Activated T-cell treated with anti-CD3 and anti-CD28 coated beads for 1 hour (primary cell): ENCODE data around the gene EYA2.
"Not testable (repeated sequence)": the region's sequence is repeated elsewhere in the genome, so short reads cannot be mapped to it uniquely, and the experiment has no call there.

ENCODE experiments used
- DNase-seq: peaks from one replicate; pipeline ENCODE4 v3.0.0-alpha.2; 2020; ENCODE audit warnings: low read depth

Gene EYA2

DNA sequence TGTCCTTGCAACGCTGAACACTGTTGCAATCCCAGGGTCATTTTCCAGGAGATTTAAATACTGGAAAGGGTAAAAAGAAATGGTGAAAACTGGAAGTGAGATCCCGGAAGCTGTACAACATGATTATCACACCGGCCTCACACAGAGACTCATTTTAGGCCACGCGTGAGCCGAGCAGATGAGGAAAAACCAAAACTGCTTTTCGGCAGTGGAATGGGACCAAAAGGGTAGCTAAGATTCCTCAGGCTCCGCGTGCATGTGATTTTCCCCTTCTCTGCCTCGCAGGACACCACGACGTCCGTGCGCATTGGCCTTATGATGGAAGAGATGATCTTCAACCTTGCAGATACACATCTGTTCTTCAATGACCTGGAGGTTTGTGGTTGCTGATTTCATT, 248.1 kb downstream of the EYA2 start:
- DNase-seq, result no peak

DNA sequence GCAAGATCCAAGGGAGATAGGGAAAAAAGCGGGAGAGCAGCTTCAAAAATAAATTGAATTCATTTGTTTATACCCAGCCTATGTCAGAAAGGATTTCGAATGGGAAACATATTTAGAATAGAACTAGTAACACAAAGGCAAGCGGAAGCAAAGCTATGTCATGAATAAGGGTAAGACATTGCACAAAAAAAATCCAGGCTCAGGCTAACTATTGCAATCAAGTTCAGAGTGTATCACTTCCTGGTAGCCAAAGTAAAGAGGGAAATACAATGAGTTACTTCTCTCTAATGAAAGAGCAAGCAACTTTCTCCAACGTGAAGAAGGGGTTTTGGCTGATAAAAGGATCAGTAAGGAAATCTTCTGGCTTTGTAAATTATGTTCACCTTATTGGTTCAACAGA, 249.0 kb downstream of the EYA2 start:
- no peak for DNase-seq

DNA sequence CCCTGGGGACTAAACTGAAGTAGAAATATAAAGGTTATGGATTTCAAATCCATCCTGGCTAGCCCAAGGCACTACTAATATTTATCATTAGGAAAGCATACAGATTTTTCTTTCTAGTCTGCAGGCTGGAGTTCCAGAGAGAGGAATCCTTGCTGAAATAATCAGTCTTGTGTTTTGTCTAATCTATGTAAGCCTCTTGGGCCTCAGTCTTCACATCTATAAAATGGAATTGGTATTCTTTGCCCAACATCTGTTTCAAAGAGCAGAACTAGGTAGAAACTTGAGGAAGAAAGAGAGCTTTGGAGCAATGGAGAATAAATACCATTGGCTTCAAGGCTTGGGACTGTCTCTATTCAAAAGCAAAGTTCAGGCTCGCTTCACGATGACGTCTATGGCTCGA, 249.8 kb downstream of the EYA2 start:
- DNase-seq, result no peak

DNA sequence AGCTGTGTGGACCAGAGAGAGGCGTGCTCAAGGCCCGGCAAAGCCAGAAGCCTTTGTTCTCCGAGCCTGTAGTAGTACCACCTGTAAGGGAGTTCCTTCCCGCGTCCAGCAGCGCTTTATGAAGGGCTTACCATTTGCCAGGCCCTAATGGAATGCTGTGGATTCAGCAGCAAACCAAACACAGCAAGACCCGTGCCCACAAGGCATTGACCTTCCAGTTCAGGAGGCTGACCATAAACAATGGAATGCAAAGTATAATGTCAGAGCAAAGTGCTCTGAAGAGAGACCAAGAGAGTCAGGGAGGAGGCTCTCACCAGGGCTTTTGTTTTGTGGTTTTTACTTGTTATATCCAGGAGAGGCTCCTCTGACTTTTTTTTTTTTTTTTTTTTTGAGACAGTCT, 252.0 kb downstream of the EYA2 start:
- DNase-seq, result no peak

DNA sequence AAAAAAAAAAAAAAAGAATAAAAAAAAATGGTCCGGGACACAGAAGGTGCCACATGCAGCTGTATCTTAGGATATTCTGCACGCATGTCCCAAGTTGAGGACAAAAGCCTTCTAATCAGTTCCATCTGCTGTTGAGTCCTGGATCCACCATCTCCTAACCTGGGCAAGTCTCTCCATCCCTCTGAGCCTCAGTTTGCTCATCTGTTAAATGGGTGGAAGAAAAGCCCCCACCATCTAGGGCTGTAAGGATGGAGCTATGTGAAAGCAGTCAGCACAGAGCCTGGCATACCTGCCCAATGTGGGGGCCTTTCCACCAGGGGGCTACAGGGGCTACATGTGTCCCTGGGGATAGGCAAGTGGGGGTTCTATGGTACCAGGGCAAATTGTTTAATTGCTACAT, 253.4 kb downstream of the EYA2 start:
- no peak for DNase-seq

DNA sequence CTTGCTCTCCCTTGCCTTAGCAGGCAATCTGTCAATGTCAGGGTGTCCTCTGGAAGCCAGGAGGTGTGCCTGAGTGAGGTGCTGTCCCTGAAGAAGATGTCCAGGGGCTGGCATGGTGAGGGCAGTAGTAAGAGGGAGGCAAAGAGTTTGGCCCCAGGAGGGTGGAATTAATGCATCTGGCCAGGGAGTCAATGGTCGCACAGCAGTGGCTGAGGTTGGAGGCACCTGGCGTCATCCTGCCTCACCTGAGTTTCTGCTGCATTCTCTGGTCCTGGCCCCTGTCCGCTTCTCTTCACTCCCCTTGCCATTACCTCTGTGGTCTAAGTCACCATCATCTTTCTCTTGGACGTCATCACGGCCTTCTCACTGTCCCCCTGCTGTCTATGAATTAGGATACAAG, 255.3 kb downstream of the EYA2 start:
- DNase-seq, result no peak

DNA sequence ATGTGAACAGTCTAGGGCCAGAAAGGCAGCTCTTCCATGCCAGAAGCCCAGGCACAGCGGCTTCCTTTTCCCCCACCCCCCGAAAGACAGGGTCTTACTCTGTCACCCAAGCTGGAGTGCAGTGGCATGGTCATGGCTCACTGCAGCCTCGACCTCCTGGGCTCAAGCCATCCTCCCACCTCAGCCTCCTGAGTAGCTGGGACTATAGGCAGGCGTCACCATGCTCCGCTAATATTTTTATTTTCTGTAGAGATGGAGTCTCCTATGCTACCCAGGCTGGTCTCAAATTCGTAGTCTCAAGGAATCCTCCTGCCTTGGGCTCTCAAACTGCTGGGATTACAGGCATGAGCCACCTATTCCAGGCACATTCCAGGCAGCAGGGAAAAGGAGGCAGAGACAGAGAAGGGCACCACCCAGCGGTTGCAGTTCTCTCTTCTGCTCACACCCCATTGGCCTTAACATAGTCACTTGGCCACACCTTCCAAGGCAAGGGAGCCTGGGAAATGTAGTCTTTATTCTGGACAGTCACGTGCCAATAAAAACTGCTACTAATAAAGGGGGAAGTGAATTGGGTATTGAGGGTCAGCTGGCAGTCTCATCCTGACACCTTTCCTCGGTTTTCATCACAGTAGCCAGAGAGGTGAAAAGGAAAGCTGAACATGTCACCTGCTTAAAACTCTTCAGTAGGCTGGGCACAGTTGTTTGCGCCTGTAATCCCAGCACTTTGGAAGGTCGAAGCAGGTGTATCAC, 255.9 kb downstream of the EYA2 start:
- no peak for DNase-seq

DNA sequence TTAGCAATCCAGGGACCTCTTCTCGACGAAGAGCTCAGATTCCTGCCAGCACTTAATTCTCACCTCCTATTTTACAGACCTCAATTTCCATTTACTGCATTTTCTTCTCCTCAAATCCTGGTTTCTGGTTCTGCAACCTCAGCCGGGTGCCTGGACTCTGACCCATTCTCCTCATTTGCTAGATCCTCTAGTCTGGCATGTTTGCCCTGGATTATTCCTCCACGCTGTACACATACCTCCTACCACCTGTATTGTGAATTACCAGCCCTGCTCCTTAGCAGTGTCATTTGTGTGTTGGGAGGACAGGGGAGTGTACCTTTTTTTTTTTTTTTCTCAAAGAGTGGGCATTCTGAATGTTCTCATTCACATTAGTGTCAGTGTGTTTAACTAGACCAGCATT, 257.4 kb downstream of the EYA2 start:
- DNase-seq, result no peak

DNA sequence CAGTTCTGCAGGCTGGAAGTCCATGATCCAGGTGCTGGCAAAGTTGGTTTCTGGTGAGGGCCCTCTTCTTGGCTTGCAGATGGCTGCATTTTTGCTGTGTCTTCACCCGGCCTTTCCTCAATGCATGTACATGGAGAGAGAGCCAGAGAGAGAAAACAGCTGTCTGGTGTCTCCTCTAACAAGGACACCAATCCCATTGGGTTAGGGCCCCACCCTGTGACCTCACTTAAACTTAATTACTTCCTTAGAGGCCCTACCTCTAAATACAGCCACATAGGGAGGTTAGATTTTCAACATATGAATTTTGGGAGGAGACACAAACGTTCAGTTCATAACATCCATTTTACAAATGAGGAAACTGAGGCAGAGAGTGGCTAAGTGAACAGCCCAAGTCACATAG, 259.4 kb downstream of the EYA2 start:
- DNase-seq, result no peak

DNA sequence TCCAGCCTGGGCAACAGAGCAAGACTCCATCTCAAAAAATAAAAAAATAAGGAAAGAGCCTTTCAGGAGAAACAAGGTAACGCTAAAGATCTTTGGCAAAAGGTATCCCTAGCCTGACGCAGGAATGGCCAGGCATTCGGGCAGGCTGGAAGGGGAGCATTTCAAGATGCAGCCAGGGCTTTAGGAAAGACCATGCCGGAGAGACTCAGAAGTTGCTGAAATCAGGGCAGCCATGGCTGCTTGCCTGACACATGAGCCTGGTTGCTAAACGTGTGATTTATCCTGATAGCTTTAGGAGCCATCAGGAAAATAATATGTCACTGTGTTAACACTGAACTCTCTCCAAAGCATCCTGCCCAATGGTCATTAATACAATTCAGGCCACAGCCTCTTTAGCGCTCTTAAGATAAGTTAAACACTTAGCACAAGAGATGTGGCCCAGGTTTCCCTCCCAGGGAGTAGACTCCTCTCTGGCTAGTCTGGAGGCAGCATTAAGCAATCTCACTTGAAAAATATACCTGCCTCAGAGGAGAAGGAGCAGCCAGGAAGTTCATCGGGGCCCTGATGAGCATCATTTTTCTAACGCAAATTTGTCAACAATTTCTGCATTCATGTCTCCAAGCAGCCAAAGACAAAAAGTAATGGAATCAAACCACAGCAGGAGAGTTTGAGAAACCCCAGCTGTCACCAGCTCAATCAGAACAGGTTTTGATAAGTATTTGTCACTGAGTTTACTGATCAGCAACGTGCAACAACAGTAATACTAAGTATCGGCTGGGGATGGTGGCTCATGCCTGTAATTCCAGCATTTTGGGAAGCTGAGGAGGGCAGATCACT, 261.9 kb downstream of the EYA2 start:
- DNase-seq, result no peak

DNA sequence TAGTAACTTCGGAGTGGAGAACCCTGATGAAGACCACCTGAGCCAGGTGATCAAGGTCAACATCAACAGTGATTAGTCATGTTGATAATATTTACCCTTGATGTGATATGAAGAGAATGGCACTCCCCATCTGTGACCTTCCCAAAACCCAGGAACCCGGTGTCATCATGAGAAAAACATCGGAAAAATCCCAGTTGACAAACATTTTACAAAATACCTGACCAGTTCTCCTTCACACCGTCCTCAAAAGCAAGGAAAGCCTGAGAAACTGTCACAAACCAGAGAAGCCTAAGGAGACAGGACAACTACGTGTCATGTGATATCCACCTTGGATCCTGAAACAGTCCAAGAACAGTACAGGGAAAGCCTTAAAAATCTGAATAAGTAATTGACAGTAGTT, 264.5 kb downstream of the EYA2 start:
- no peak for DNase-seq

DNA sequence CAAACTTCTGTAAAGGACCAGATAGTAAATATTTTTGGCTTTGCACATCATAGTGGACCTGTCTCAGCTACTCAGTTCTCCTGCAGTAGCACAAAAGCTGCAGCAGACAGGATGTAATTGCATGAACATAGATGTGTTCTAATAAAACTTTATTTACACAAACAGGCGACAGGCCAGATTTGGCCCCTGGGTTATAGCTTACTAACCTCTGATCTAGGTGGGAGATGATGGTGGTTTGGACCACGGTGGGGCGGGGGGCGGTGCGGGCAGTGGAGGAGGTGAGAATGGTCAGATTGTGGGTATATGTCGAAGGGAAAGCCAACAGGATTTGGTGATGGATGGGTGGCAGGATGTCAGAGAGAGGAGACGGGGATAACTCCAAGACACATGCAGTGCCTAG, 265.6 kb downstream of the EYA2 start:
- no peak for DNase-seq

DNA sequence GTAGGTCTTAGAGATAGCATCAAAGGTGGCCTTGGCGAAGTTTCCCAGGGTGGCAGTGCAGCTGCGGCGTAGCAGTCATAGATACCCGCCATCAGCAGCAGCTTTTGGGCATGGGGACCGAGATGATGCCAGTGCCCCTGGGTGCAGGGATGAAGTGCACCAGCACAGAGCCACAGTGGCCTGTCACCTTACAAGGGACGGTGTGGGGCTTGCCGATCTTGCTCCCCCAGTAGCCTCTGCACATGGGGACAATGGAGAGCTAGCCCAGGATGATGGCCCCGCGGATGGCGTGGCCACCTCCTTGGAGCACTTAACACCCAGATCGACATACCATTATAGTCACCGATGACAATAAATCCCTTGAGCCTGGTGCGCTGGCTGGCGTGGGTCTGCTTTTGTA, 266.3 kb downstream of the EYA2 start:
- no peak for DNase-seq

DNA sequence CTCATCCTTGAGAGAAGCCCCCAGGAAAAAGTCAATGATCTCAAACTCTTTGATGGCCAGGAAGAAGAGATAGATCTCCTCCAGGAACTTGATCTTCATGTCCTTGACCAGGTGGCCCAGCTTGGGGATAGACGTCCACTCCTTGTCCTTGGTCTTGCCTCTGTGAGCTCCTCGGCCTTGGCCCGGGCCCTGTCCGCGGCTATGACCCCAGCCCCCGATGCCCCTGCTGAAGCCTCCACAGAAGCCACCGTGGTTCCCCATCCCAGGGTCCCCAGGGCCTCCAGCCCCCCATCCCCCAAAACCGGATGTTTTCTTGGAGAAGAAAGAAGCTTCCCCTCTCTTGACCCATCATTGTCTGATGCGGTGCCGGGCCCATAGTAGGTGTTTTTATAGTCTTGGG, 266.8 kb downstream of the EYA2 start:
- DNase-seq, result no peak

DNA sequence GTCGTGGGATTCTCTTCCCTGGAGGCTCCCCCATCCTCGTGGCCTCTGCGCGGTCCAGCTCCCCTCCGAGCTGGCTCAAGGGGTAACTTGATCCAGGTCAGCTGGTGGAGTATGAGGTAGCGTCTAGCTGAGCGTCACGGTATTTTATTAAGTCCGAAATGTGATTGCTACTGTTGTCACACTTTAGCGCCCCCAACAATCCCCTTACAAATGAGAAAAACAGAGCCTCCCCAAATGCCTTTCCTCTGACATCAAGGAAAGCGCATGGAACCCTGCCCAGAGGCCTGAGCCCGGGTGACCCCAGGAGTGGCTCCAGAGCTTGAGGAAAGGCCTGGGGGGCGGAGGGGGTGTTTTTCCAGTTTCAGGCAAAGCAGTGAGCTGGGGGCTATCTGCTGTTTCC, 269.5 kb downstream of the EYA2 start:
- DNase-seq, result no peak

DNA sequence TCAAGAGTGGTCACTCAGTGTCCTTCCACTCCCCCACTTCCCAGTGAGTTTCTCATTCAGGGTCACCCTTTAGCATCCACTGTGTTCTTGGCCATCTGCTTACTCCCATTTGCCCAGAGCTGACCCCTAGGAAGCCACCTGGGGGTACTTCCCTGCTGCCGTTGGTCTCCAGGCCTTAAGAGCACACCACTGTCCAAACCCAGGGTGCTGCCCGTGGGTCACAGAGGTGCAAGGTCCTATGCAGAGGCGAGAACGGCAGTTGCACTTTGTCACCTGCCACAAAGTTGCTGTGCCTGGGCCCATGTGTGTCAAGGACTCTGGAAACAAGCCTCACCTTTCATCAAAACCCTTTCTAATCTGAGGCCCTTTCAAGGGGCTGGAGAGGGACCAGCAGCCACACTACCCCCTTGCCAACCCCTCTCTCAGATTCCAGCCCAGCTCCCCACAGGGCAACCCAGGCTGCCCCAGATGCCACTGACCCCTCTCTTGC, 270.8 kb downstream of the EYA2 start:
- no peak for DNase-seq

DNA sequence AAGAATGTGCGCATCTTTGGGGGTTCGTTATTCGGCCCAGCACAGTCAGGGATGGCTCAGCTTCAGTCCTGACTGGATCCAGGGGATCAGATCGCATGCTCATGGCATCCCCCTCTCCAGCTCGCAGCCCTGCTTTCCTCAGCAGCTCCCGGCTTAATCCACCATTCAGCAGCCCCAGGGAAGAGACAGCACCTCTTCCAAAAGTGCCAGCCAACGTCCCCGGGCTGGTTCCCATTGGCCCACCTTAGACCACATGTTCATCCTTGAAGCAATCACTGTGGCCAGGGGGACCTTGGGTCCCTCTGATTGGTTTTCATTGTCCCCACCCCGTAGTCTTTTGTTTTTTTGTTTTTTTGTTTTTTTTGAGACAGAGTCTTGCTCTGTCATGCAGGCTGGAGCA, 273.2 kb downstream of the EYA2 start:
- no peak for DNase-seq

DNA sequence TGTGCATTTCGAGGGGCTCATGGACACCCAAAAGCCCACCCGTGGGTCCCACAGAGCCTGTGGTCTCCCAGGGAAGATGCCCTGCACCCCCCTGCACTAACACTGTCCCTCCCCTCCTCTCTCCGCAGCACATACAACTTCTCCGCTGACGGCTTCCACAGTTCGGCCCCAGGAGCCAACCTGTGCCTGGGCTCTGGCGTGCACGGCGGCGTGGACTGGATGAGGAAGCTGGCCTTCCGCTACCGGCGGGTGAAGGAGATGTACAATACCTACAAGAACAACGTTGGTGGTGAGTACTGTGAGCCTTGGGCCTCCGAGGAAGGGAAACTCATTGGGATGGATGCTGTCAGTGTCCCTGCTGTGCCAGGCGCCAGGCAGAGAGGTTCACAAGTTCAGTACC, 277.9 kb downstream of the EYA2 start:
- no peak for DNase-seq

DNA sequence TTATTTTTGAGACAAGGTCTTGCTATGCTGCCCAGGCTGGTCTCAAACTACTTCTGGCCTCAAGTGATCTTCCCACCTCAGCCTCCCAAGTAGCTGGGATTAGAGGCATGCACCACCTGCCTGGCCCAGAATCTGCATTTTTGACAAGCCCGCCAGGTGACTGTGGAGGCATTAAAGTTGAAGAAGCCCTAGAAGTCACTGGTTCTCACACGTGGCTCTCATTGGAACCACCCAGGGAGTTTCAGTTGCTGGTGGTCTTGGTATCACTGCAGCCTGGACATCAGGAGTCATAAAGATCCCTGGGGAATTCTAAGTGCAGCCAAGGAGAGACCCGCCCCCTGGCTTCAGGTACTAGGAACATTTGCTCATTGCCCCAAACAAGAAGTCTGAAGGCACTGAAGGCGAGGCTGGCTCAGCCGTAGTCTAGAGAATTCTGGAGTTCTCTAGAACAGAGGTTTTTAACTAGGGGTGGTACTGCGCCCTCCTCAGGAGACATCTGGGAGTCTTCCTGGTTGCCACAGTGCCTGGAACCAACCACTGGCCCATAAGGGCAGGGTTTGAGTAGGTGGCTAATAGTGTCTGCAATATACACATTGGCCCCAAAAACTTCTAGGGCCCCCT, 279.1 kb downstream of the EYA2 start:
- DNase-seq, result no peak

DNA sequence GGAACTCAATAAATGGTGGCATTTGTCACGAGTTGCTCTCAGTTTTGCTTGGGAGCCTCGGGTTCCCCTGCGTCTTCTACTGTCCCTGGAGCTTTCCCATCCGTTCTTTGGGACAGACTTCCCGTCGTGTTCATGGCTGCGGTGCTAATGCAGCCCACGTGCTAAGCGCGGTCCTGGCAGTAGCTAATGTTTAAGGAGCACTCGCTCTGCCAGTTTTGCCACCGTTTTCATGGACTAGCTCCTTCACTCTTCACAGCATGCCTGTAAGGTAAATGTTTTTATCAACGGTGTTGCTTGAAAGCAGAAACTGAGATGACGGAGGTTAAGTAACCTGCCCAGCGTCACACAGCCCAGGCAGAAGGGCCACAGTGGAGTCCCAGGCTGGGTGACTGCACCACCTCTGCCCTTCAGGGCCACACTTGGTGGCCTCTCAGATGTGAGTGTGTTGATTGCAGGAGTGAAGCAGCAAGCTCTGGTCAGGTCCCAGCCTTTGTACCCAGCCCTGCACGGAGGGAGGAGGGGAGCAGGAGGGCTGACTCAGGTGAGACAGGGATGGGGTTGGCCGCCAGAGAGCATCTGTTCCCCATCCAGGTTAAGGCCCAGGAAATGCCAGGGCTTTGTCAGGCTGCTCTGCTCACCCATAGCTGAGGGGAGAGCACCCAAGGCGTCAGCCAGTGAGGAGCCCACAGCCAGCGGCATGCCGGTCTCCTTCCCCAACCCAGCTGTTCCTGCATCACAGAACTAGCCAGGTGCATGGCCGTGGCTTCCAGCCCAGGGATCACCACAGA, 280.0 kb downstream of the EYA2 start:
- DNase-seq, result no peak

DNA sequence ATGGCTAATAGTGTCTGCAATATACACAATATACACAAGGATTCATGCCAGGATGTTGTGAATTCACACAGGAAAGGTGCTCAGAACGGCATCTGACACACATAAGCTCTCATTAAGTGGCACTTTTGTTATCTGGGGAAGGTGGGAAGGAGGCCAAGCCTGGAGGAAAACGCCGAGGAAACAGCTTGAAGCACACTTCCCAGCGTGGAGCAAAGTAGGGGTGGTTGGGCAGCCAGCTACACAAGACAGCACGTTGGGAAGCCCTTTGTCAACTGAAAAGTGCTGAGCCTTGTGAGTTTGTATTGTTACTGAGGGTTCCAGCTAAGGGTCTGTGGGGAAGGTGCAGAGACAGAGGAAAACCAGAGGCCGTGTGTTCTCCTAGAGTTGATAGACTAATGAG, 280.9 kb downstream of the EYA2 start:
- DNase-seq, result no peak

DNA sequence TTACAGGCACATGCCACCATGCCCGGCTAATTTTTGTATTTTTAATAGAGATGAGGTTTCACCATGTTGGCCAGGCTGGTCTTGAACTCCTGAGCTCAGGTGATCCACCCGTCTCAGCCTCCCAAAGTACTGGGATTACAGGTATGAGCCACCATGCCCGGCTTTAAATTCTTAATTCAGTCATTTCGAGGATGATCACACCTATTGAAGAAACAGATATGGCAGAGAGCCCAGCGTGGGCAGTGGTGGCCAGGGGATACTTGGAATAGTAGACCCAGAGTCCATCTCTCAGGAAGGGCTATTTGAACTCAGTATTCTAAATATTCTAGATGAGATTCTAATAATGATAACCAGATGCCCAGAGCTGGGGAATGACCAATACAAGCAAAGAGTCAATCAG, 281.6 kb downstream of the EYA2 start:
- DNase-seq, result not testable (repeated sequence)
